GM19043 (cell line): Measurements from ENCODE around the gene UBE2L6.

ENCODE experiments used
- ATAC-seq: cut with Tn5 transposase; IDR thresholded peaks from one replicate; pipeline ENCODE4 v1.9.1; 2021; ENCODE audit warnings: low read depth; ENCODE audit not compliant: unreplicated experiment

Gene UBE2L6

GRCh38 chr11:57567515-57568329 is at the start of gene UBE2L6:
UBE2L6 (minus strand) TSS chr11:57567672; CDS start chr11:57567611, 61 bp downstream.
- ATAC-seq, result peak; percentile 63

GRCh38 chr11:57616595-57616994 is 49.1 kb upstream of the UBE2L6 start:
- no peak for ATAC-seq

GRCh38 chr11:57615308-57615707 is 47.8 kb upstream of the UBE2L6 start:
- no peak for ATAC-seq

GRCh38 chr11:57614234-57614772 is 46.8 kb upstream of the UBE2L6 start:
- no peak for ATAC-seq

- no peak for ATAC-seq
Observed at GRCh38 chr11:57610170-57610569, 42.7 kb upstream of the UBE2L6 start.

- no peak for ATAC-seq
Observed at GRCh38 chr11:57605028-57605420, 37.6 kb upstream of the UBE2L6 start.

- ATAC-seq, result no peak
Observed at GRCh38 chr11:57604296-57605027, 37.0 kb upstream of the UBE2L6 start.

- ATAC-seq, result no peak
Observed at GRCh38 chr11:57601297-57601696, 33.8 kb upstream of the UBE2L6 start.

GRCh38 chr11:57599381-57599780 is 31.9 kb upstream of the UBE2L6 start:
- no peak for ATAC-seq

- ATAC-seq, result no peak
Observed at GRCh38 chr11:57598831-57599155, 31.3 kb upstream of the UBE2L6 start.

- ATAC-seq, result no peak
Observed at GRCh38 chr11:57597916-57598830, 30.7 kb upstream of the UBE2L6 start.

GRCh38 chr11:57597461-57597915 is 30.0 kb upstream of the UBE2L6 start, which contains the start of gene SERPING1:
SERPING1 (plus strand) TSS chr11:57597685; CDS start chr11:57598271, 586 bp downstream.
- ATAC-seq, result no peak

- ATAC-seq, result no peak
Observed at GRCh38 chr11:57596266-57596885, 28.9 kb upstream of the UBE2L6 start.

GRCh38 chr11:57588046-57588710 is 20.7 kb upstream of the UBE2L6 start:
- ATAC-seq, result no peak

- no peak for ATAC-seq
Observed at GRCh38 chr11:57586711-57587245, 19.3 kb upstream of the UBE2L6 start.

- ATAC-seq, result no peak
Observed at GRCh38 chr11:57585301-57585700, 17.8 kb upstream of the UBE2L6 start.

GRCh38 chr11:57584341-57584740 is 16.9 kb upstream of the UBE2L6 start:
- no peak for ATAC-seq

GRCh38 chr11:57574061-57574460 is 6.6 kb upstream of the UBE2L6 start:
- no peak for ATAC-seq

- ATAC-seq, result no peak
Observed at GRCh38 chr11:57571606-57572005, 4.1 kb upstream of the UBE2L6 start.
